Measurements from ENCODE around the gene LBP.
"Not testable (repeated sequence)": the region's sequence is repeated elsewhere in the genome, so short reads cannot be mapped to it uniquely, and the experiment has no call there.

LBP gene

DNA sequence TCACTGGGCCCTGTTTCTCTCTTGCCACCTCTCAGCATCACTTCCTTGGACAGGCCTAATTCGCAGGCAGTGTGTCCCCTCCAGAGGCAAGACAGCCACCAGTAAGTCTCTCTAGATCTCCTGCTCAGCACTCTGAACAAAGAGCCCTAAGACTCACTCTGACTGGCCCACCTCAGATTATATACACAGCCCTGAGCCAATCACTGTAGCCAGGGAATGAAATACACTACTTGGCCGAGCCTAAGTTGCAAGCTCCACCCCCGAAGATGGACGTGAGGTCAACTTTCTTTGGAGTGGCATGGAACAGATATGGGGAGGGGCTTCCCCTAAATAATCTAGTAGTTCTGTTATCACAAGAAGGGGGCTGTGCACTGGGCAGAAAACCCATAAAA, 38.2 kb upstream of the LBP start:
- TF ChIP-seq, protein P1, sequence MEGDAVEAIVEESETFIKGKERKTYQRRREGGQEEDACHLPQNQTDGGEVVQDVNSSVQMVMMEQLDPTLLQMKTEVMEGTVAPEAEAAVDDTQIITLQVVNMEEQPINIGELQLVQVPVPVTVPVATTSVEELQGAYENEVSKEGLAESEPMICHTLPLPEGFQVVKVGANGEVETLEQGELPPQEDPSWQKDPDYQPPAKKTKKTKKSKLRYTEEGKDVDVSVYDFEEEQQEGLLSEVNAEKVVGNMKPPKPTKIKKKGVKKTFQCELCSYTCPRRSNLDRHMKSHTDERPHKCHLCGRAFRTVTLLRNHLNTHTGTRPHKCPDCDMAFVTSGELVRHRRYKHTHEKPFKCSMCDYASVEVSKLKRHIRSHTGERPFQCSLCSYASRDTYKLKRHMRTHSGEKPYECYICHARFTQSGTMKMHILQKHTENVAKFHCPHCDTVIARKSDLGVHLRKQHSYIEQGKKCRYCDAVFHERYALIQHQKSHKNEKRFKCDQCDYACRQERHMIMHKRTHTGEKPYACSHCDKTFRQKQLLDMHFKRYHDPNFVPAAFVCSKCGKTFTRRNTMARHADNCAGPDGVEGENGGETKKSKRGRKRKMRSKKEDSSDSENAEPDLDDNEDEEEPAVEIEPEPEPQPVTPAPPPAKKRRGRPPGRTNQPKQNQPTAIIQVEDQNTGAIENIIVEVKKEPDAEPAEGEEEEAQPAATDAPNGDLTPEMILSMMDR (IDR thresholded peaks at IDR 0.05; ENCODE audit: insufficient read depth, low read depth, low read length, missing control alignments): no peak
- H3K4me3 ChIP-seq (ENCODE audit: low read depth, low read length): no peak overlapping the region
- no peak for DNase-seq (ENCODE audit: low read depth)

DNA sequence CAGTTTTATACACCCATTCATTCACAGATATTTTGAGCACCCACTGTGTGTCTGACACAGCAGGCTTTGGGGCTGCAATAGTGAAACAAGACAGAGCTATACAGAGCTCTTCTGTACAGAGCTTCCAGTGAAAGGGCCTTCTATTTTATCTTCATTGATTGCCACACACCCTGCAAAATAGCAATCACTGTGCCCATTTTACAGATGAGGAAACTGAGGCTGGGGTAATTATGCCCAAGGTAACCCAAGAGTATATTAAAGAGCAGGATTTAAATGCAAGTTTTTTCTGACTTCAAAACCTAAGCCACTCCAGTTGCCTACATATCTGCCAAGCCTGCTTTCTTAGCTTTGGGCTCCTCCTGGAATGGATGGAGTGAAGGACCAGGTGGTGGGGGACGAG, 37.8 kb upstream of the LBP start:
- no peak overlapping the region for H3K4me3 ChIP-seq (ENCODE audit: low read depth, low read length)
- no peak for DNase-seq (ENCODE audit: low read depth)
- TF ChIP-seq, protein P1 (IDR thresholded peaks at IDR 0.05; ENCODE audit: insufficient read depth, low read depth, low read length, missing control alignments): no peak

DNA sequence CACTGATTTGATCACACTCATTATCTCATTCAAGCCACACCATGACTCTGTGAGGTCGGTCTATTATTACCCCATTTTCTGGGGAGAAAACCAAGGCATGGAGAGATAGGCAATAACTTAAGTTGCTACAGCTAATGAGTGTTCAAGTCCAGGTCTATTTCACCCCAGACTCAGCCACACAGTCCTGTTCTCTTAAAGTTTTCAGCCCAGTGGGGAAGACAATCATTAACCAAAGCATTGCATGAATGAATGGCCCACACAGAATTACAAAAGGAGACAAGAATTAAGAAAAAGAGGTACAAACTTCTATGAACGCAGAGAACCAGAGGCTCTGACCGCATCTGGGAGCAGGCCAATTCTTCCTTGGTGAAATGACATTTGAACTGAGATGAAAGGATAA, 35.2 kb upstream of the LBP start:
- TF ChIP-seq, protein P1 (IDR thresholded peaks at IDR 0.05; ENCODE audit: insufficient read depth, low read depth, low read length, missing control alignments): no peak
- no peak for DNase-seq (ENCODE audit: low read depth)
- H3K4me3 ChIP-seq (ENCODE audit: low read depth, low read length): no peak overlapping the region

DNA sequence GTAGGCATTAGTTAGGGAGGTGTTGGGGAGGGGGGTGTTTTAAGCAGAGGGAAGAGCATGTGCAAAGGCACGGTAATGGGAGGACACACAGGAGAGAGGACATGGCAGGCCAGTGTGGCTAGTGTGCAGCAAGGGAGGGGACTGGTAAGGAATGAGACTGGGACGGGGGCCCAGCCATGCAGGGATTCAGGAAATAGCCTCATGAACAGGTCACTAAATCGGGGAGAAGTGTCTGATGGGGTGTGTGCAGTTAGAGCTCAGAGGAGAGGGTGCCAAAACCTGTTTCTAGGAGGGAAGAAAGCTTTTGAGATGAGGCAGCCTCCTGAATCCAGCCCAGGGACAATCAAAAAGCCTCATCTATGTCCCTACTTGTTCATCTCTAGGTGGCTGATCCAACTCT, 34.8 kb upstream of the LBP start:
- DNase-seq (ENCODE audit: low read depth): no peak
- H3K4me3 ChIP-seq (ENCODE audit: low read depth, low read length): no peak overlapping the region
- TF ChIP-seq, protein P1 (IDR thresholded peaks at IDR 0.05; ENCODE audit: insufficient read depth, low read depth, low read length, missing control alignments): no peak

DNA sequence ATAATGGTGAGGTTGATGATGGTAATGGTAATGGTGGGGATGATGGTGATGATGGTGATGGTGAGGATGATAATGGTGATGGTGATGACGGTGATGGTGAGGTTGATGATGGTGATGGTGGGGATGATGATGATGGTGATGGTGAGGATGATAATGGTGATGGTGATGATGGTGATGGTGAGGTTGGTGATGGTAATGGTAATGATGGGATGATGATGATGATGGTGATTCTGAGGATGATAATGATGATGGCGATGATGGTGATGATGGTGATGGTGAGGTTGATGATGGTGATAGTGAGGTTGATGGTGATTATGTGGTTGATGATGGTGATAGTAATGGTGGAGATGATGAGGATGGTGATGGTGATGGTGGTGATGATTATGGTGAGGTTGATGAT, 32.6 kb upstream of the LBP start:
- no peak overlapping the region for H3K4me3 ChIP-seq (ENCODE audit: low read depth, low read length)
- TF ChIP-seq, protein P1 (IDR thresholded peaks at IDR 0.05; ENCODE audit: insufficient read depth, low read depth, low read length, missing control alignments): no peak
- no peak for DNase-seq (ENCODE audit: low read depth)

DNA sequence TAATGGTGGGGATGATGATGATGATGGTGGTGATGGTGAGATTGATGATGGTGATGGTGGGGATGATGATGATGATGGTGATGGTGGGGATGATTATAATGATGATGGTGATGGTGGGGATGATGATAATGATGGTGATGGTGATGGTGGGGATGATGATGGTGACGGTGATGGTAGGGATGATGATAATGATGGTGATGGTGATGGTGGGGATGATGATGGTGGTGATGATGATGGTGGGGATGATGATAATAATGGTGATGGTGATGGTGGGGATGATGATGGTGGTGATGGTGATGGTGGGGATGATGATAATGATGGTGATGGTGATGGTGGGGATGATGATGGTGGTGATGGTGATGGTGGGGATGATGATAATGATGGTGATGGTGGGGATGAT, 31.9 kb upstream of the LBP start:
- not testable (repeated sequence) for DNase-seq (ENCODE audit: low read depth); H3K4me3 ChIP-seq (ENCODE audit: low read depth, low read length)

DNA sequence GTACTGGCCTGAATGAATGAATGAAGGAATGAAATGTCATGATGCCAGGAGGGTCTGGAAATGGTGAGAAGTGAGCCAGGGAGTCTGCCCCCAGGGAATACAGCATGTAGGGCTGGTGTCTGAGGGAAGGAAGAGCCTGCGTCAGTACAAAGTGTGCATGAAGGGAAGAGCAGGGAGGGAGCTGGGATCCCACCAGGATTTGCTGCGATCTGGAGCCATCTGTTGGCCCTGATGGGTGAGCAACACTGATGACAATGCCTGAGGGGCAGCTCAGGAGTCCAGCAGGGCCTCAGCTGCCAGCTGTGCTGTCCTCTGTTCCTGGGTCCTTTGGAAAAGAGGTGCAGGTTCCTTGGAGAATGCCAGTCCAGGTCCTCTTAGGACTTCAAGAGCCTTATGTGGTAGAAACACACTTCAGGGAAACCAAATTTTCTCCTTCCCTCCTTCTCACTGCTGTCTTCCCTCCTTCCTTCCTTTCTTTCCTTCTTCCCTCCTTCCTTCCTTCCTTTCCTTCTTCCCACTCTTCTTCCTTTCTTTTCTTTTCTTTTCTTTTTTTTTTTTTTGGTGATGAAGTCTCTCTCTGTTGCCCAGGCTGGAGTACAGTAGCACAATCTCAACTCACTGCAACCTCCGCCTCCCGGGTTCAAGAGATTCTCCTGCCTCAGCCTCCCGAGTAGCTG, 30.9 kb upstream of the LBP start:
- DNase-seq (ENCODE audit: low read depth): no peak
- TF ChIP-seq, protein P1 (IDR thresholded peaks at IDR 0.05; ENCODE audit: insufficient read depth, low read depth, low read length, missing control alignments): no peak

More for the DNA sequence above, 30.9 kb upstream of the LBP start:
- no peak overlapping the region for H3K4me3 ChIP-seq (ENCODE audit: low read depth, low read length)
